Parathyroid adenoma (tissue), 2 donors: ENCODE data around the gene WDR27.
"Not testable (repeated sequence)": the region's sequence is repeated elsewhere in the genome, so short reads cannot be mapped to it uniquely, and the experiment has no call there.

ENCODE experiments used
- H2AFZ ChIP-seq: fragments of 300-600 bp; sonication (generic); one replicate; pipeline ENCODE4 v1.7.0; 2017; ENCODE audit warnings: antibody characterized with exemption, mild to moderate bottlenecking
- H3K27ac ChIP-seq: fragments of 300-600 bp; sonication (generic); one replicate; pipeline ENCODE4 v1.7.0; 2017
- H3K27me3 ChIP-seq: fragments of 300-600 bp; sonication (generic); one replicate; pipeline ENCODE4 v1.7.0; 2017; ENCODE audit warnings: low read length; ENCODE audit not compliant: control insufficient read depth, insufficient read depth
- H3K36me3 ChIP-seq: fragments of 300-600 bp; sonication (generic); one replicate; pipeline ENCODE4 v1.7.0; 2017; ENCODE audit warnings: low read length; ENCODE audit not compliant: control insufficient read depth, insufficient read depth
- H3K4me1 ChIP-seq: fragments of 300-600 bp; sonication (generic); one replicate; pipeline ENCODE4 v1.7.0; 2017; ENCODE audit warnings: control low read depth
- H3K4me2 ChIP-seq: fragments of 300-600 bp; sonication (generic); one replicate; pipeline ENCODE4 v1.7.0; 2017; ENCODE audit warnings: low read length
- H3K4me3 ChIP-seq: fragments of 300-600 bp; sonication (generic); one replicate; pipeline ENCODE4 v1.7.0; 2017; ENCODE audit warnings: low read depth, low read length
- H3K79me2 ChIP-seq: fragments of 300-600 bp; sonication (generic); one replicate; pipeline ENCODE4 v1.7.0; 2017; ENCODE audit warnings: control low read depth
- H3K9ac ChIP-seq: fragments of 300-600 bp; sonication (generic); one replicate; pipeline ENCODE4 v1.7.0; 2017; ENCODE audit warnings: mild to moderate bottlenecking
- H3K9me3 ChIP-seq: fragments of 300-600 bp; sonication (generic); one replicate; pipeline ENCODE4 v1.7.0; 2017; ENCODE audit warnings: low read length; ENCODE audit not compliant: control insufficient read depth
- CTCF ChIP-seq: fragments of 300-600 bp; sonication (generic); IDR thresholded peaks from one replicate; pipeline ENCODE4 v1.7.0; 2017; ENCODE audit warnings: antibody characterized with exemption, mild to moderate bottlenecking
- donor health status: primary hyperparathyroidism.

Gene WDR27

GRCh38 chr6:169619650-169620049, 82.2 kb downstream of the WDR27 start:
- Histone ChIP-seq H3K79me2 (no peaks in the 10 kb centered on the region), H3K36me3 (no peaks in the 10 kb centered on the region), H3K27me3 (no peaks in the 10 kb centered on the region), H2AFZ (no peak overlapping the region), H3K4me2 (no peak overlapping the region), H3K9me3 (no peaks in the 10 kb centered on the region), H3K4me3 (no peak overlapping the region), H3K27ac (no peak overlapping the region), H3K4me1 (no peaks in the 10 kb centered on the region), H3K9ac (no peak overlapping the region)
- no peak for TF ChIP-seq CTCF

- Histone ChIP-seq H3K27ac (no peak overlapping the region), H2AFZ (no peak overlapping the region), H3K4me2 (no peak overlapping the region), H3K4me3 (no peak overlapping the region), H3K4me1 (no peaks in the 10 kb centered on the region), H3K9ac (no peak overlapping the region), H3K36me3 (no peaks in the 10 kb centered on the region), H3K79me2 (no peaks in the 10 kb centered on the region), H3K9me3 (no peaks in the 10 kb centered on the region), H3K27me3 (no peaks in the 10 kb centered on the region)
- TF ChIP-seq CTCF: no peak
Observed at GRCh38 chr6:169618526-169619490, 83.0 kb downstream of the WDR27 start.

GRCh38 chr6:169617562-169617961, 84.3 kb downstream of the WDR27 start:
- TF ChIP-seq CTCF: no peak
- Histone ChIP-seq H3K4me3 (no peak overlapping the region), H3K36me3 (no peaks in the 10 kb centered on the region), H3K9me3 (no peaks in the 10 kb centered on the region), H3K27me3 (no peaks in the 10 kb centered on the region), H3K4me2 (no peak overlapping the region), H2AFZ (no peak overlapping the region), H3K79me2 (no peaks in the 10 kb centered on the region), H3K4me1 (no peaks in the 10 kb centered on the region), H3K9ac (no peak overlapping the region), H3K27ac (no peak overlapping the region)

- H3K9me3 ChIP-seq, H3K4me3 ChIP-seq, H3K4me2 ChIP-seq, H3K79me2 ChIP-seq, H2AFZ ChIP-seq, H3K36me3 ChIP-seq, H3K4me1 ChIP-seq, H3K9ac ChIP-seq, H3K27me3 ChIP-seq, H3K27ac ChIP-seq: not testable (repeated sequence)
Observed at GRCh38 chr6:169608609-169609008, 93.2 kb downstream of the WDR27 start.

GRCh38 chr6:169604076-169604475, 97.8 kb downstream of the WDR27 start:
- Histone ChIP-seq H3K4me3 (no peak overlapping the region), H3K9ac (no peak overlapping the region), H3K4me1 (no peaks in the 10 kb centered on the region), H3K9me3 (no peaks in the 10 kb centered on the region), H3K4me2 (no peak overlapping the region), H3K79me2 (no peaks in the 10 kb centered on the region), H3K36me3 (no peaks in the 10 kb centered on the region), H3K27ac (no peak overlapping the region), H3K27me3 (no peaks in the 10 kb centered on the region), H2AFZ (no peak overlapping the region)
- TF ChIP-seq CTCF: no peak

- not testable (repeated sequence) for H3K4me3 ChIP-seq, H3K9ac ChIP-seq, H3K4me1 ChIP-seq, H2AFZ ChIP-seq, H3K4me2 ChIP-seq, H3K27ac ChIP-seq, H3K36me3 ChIP-seq, H3K27me3 ChIP-seq, H3K79me2 ChIP-seq, H3K9me3 ChIP-seq
Observed at GRCh38 chr6:169601129-169601528, 100.7 kb downstream of the WDR27 start.
